Measurements from ENCODE around the gene XXYLT1. TPM values are rescaled to one million over a fixed set of nuclear protein-coding genes. Genes with fewer than 3 reads are reported as not detected.

Gene XXYLT1
- total RNA-seq, 4 donors from 2014 or later: 5.4 to 18.2 (median 6.9) TPM

DNA sequence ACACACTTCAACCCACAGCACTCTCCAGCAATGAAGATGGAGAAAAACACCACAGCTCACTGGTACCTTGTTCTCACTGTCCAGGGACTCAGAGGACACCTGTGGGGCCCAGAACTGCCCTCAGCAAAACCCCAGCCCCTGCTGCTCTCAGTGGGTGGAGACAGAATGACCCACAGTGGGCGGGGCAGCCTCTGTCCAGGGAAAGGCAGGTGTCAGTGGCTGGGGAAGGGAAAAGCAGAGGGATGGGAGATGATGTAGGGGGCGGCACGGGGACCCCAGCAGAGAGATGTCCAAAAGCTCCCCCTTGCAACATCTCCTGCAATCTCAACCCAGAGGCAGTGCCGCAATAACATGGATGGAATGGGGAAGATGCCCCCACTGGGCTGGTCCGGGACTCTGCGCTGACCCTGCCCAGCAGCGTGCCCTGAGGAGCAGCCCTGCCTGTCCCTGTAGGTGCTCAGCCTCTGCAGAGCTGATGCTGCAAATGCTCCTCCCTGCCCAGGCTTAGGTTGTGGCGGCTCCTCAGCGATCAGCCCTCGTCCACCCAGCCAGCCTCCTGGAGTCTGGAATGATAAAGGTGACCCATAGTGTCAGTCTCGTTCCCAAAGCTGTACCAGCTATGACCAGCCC lies 193.9 kb downstream of the XXYLT1 start:
- H3K36me3 ChIP-seq: no peaks in the 10 kb centered on the region
- H3K4me3 ChIP-seq: no peak overlapping the region
- H3K27me3 ChIP-seq: no peaks in the 10 kb centered on the region
- H3K27ac ChIP-seq: no peak overlapping the region
- no peak for DNase-seq
- TF ChIP-seq POLR2A (IDR thresholded peaks at IDR 0.05): no peak
- TF ChIP-seq, protein P1, sequence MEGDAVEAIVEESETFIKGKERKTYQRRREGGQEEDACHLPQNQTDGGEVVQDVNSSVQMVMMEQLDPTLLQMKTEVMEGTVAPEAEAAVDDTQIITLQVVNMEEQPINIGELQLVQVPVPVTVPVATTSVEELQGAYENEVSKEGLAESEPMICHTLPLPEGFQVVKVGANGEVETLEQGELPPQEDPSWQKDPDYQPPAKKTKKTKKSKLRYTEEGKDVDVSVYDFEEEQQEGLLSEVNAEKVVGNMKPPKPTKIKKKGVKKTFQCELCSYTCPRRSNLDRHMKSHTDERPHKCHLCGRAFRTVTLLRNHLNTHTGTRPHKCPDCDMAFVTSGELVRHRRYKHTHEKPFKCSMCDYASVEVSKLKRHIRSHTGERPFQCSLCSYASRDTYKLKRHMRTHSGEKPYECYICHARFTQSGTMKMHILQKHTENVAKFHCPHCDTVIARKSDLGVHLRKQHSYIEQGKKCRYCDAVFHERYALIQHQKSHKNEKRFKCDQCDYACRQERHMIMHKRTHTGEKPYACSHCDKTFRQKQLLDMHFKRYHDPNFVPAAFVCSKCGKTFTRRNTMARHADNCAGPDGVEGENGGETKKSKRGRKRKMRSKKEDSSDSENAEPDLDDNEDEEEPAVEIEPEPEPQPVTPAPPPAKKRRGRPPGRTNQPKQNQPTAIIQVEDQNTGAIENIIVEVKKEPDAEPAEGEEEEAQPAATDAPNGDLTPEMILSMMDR (IDR thresholded peaks at IDR 0.05): no peak
- no peaks in the 10 kb centered on the region for H3K9me3 ChIP-seq
- H3K4me1 ChIP-seq: no peaks in the 10 kb centered on the region

DNA sequence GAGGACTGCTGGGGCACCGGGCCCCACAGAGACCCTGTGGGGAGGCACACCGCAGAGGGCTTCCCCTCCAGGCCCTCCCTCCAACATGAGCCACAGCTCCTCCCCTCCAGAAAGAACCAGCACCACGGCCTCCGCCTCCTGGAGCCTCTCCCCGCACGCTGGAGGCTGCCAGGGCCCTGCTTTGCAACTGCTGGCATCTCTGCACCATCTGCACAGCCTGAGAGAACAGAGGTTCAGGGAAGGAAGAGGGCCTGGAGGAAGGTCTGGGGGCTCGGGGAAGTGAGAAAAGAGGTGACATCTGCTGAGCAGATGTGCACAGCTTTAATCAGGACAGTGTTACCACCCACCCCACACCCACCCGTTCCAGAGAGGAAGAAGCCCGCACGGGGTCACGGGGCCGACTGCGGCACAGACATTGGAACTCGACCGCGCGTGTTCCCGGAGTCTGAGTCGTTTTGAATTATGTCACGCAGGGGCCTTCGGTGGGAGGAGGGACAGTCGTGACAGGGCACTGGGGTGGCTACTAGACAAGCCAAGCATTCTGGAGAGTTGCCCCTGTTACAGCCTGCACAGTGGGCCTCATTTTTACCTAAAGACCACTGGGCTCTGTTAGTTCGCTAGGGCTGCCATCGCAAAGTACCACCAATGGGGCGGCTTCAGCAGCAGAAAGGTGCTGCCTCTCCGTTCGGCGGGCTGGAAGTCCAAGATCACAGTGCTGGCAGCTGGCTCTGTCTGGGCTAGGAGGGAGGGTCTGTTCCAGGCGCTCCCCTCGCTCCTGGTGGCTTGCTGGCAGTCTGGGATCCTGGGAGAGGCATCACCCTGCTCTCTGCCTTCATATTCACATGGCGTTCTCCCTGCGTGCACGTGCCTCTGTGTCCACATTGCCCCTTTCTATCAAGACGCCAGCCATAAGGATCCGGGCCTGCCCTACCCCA lies 194.8 kb downstream of the XXYLT1 start:
- Histone ChIP-seq H3K9me3 (no peaks in the 10 kb centered on the region), H3K4me1 (no peaks in the 10 kb centered on the region), H3K27me3 (no peaks in the 10 kb centered on the region), H3K4me3 (no peak overlapping the region), H3K36me3 (no peaks in the 10 kb centered on the region), H3K27ac (no peak overlapping the region)
- peak in 1 of 3 donors; percentile 39 for DNase-seq
- TF ChIP-seq POLR2A (IDR thresholded peaks at IDR 0.05): no peak
- TF ChIP-seq, protein P1 (IDR thresholded peaks at IDR 0.05): no peak

DNA sequence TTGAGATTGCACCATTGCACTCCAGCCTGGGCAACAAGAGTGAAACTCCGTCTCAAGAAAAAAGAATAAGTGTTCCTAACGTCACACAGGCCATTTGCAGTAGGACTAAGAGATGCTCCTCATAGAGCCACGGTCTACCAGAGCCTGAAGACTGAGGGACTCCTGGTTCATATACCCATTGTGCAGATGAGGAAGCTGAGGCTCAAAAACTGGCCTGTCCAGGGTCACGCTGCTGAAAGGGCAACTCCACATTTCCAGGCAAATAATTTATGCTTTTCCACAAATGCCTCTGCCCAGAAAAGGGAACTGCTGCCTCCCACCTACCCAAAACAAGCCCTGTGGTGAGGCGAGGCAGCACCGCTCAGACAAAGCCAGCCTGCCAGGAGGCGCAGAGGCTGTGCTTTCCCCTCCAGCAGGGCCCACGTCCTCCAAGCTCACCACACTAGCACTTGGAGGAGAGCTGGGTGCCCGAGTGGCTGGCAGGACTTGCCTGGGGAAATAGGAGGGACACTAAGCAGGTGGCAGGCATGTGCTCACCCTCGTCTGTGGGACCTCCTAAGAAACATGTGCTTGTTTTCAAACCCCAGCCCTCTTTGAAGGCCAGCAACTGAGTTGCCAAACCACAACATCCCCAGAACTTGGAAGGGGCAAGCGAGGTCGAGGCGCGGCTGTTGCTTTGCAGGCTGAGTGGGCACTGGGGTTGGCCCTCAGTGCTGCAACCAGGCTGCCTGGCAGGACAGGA lies 195.6 kb downstream of the XXYLT1 start:
- peak in 1 of 3 donors; percentile 27 for DNase-seq
- no peak overlapping the region for H3K27ac ChIP-seq
- H3K4me3 ChIP-seq: no peak overlapping the region
- no peaks in the 10 kb centered on the region for H3K9me3 ChIP-seq
- no peaks in the 10 kb centered on the region for H3K4me1 ChIP-seq
- H3K27me3 ChIP-seq: no peaks in the 10 kb centered on the region
- TF ChIP-seq, protein P1 (IDR thresholded peaks at IDR 0.05): no peak
- no peak for TF ChIP-seq POLR2A (IDR thresholded peaks at IDR 0.05)
- H3K36me3 ChIP-seq: no peaks in the 10 kb centered on the region

DNA sequence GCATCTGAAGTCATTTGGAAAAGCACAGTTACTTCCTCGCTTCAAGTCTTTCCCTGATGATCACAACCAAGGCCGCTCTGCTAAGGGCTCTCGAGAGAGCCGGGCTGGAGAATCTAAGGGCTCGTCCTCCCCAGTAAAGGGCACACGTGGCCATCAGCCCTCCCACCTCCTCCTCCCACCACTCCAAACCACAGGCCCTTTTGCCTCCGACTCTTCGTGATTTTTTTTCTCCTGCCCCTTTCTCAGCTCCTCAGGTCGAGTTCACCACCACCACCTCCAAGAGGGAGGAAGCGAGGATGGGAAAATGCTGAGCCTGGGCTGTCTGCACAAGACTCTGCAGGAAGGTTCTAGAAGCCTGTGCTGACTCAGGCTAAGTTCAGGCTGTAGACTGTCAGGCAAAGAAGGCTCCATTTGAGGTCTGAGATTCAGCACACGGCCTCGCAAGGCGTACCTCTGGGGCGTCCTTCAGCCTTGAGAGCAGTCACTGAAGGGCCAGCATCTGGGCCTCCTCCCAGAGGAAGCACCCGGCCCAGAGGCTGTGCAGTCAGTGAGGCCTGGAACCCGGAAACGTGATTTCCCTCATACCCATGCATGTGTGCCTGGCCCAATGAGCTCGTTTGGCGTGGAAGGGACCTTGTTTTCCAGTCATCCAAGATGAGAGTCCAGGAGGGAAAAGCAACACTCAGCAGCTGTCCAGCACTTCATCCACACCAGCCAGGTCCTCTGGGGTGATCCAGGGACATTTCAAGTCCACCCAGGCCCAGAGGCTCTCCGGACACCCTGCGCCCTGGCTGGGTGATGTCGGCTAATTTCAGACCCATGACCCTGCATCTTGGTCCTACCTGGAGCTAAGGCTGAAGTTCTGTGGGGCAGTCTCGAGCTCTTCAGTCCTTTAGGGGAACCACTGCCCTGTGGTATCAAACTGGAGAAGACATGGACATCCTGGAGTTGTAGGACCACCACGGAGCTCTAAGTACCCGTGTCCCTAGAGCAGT lies 196.8 kb downstream of the XXYLT1 start:
- Histone ChIP-seq H3K36me3 (peaks cover 0 to 3% (median 0%) of the 10 kb centered on the region in 3 donors), H3K4me1 (no peaks in the 10 kb centered on the region), H3K27me3 (no peaks in the 10 kb centered on the region), H3K9me3 (no peaks in the 10 kb centered on the region), H3K4me3 (no peak overlapping the region), H3K27ac (no peak overlapping the region)
- peak in 2 of 3 donors; percentile 31 to 39 for DNase-seq
- TF ChIP-seq POLR2A (IDR thresholded peaks at IDR 0.05): no peak
- TF ChIP-seq, protein P1 (IDR thresholded peaks at IDR 0.05): no peak
